ENCODE measurements around the gene FRMPD1. TPM values are rescaled to one million over a fixed set of nuclear protein-coding genes. Genes with fewer than 3 reads are reported as not detected.

FRMPD1 gene
- total and polyA plus RNA-seq, 2 of the 4 experiments (the other 2 are of a cell fraction) = not detected

- ATAC-seq (ENCODE audit: low read depth) (no peak), DNase-seq (no peak)
- H3K23ac ChIP-seq (ENCODE audit: low read depth, low read length) = no peak overlapping the region
- no peak overlapping the region for H2AK5ac ChIP-seq (ENCODE audit: low read depth, low read length)
- H2BK120ac ChIP-seq (ENCODE audit: low read depth, low read length) = no peak overlapping the region
- H3K36me3 ChIP-seq (ENCODE audit: control insufficient read depth, insufficient read depth, low read length) = no peaks in the 10 kb centered on the region
- H3K14ac ChIP-seq (replicated peaks; ENCODE audit: low read depth, low read length) = no peak overlapping the region
- BruUV-seq (replicated peaks) = no TSS peak
- no peak overlapping the region for H4K8ac ChIP-seq (ENCODE audit: low read depth in 2 of 2, low read length in 2 of 2)
- H2BK20ac ChIP-seq (ENCODE audit: low read depth, low read length) = no peak overlapping the region
- H3K9me3 ChIP-seq (ENCODE audit: control insufficient read depth, insufficient read depth, low read length) = no peaks in the 10 kb centered on the region
- no peak overlapping the region for H2AFZ ChIP-seq (replicated peaks; ENCODE audit: low read length, poor library complexity)
- no peak overlapping the region for H3K9ac ChIP-seq (ENCODE audit: low read depth, low read length)
- intact Hi-C loops (cut with micrococcal nuclease) = no loop called here
- TF ChIP-seq MAZ (IDR thresholded peaks at IDR 0.05; ENCODE audit: borderline replicate concordance, low read depth, low read length) (no peak), MAFK (IDR thresholded peaks at IDR 0.05; ENCODE audit: low read depth, low read length) (no peak), SMC3 (IDR thresholded peaks at IDR 0.05; ENCODE audit: low read depth, low read length) (no peak), RCOR1 (IDR thresholded peaks at IDR 0.05; ENCODE audit: insufficient replicate concordance, low read length) (no peak), FOS (IDR thresholded peaks at IDR 0.05; ENCODE audit: low read depth, low read length) (no peak), BHLHE40 (IDR thresholded peaks at IDR 0.05; ENCODE audit: low read depth, low read length) (no peak), MXI1 (IDR thresholded peaks at IDR 0.05; ENCODE audit: borderline replicate concordance, low read depth, low read length) (no peak), CEBPB (IDR thresholded peaks at IDR 0.05; ENCODE audit: low read depth, low read length) (no peak), POLR2A (IDR thresholded peaks at IDR 0.05; ENCODE audit: low read depth, low read length) (no peak), CHD1 (IDR thresholded peaks at IDR 0.05; ENCODE audit: low read depth, low read length) (no peak), NFE2L2 (IDR thresholded peaks at IDR 0.05; ENCODE audit: low read depth, low read length) (no peak)
- POLR2A ChIA-PET (ENCODE audit: unreplicated experiment) = no interaction called here
- H3K4ac ChIP-seq (ENCODE audit: low read depth, low read length) = no peak overlapping the region
- H4K91ac ChIP-seq (ENCODE audit: insufficient read depth, low read depth, low read length) = no peak overlapping the region
- H2BK5ac ChIP-seq (ENCODE audit: low read depth, low read length, poor library complexity, severe bottlenecking) = no peak overlapping the region
- H3K79me1 ChIP-seq (ENCODE audit: low read depth in 1 of 2, low read length in 2 of 2) = no peaks in the 10 kb centered on the region
- no peak overlapping the region for H3K4me3 ChIP-seq (ENCODE audit: insufficient read depth, low read depth, low read length)
- H4K20me1 ChIP-seq (ENCODE audit: insufficient read depth, low read length) = no peaks in the 10 kb centered on the region
- no peak overlapping the region for H4K5ac ChIP-seq (ENCODE audit: low read depth, low read length)
- H2AK9ac ChIP-seq (replicated peaks; ENCODE audit: low read depth, low read length, poor library complexity) = no peak overlapping the region
- in situ Hi-C loops (cut with MboI; ENCODE audit: low sequenced_read_pairs) = no loop called here
- no peak overlapping the region for H3K4me2 ChIP-seq (ENCODE audit: low read depth, low read length)
- H3K56ac ChIP-seq (ENCODE audit: extremely low read depth, insufficient read depth, low read length) = no peak overlapping the region
- peaks cover 2% of the 10 kb centered on the region; the same call in 1 of the 2 replicates for H3K9me1 ChIP-seq (ENCODE audit: insufficient read depth, low read length)
- H2BK15ac ChIP-seq (ENCODE audit: low read depth, low read length) = no peak overlapping the region
- peaks cover 26% of the 10 kb centered on the region for H3K27me3 ChIP-seq (ENCODE audit: control insufficient read depth, insufficient read depth, low read length)
- no peak overlapping the region for H3K27ac ChIP-seq (ENCODE audit: insufficient read depth, low read length)
- CTCF ChIA-PET = no interaction called here
- H3K4me1 ChIP-seq (ENCODE audit: control insufficient read depth, insufficient read depth, low read length) = no peaks in the 10 kb centered on the region; the same call in 1 of the 2 replicates
- no peak overlapping the region for H3K18ac ChIP-seq (ENCODE audit: low read depth, low read length)
- WGBS, 2 experiments (ENCODE audit: extremely low coverage in 2 of 2, insufficient read length in 1 of 2) = 85% methylated on average over 3 of the region's 5 CpGs; no CpG with 5 or more reads in 1 of the 2 experiments
- dilution Hi-C loops (cut with HindIII; ENCODE audit: low sequenced_read_pairs, unreplicated experiment) = no loop called here
Measured at GRCh38 chr9:37727013-37727412, 76.3 kb downstream of the FRMPD1 start.

Measured in IMR-90 (cell line).